ENCODE measurements around the gene DLG2.
"Not testable (repeated sequence)": the region's sequence is repeated elsewhere in the genome, so short reads cannot be mapped to it uniquely, and the experiment has no call there.

The DLG2 gene

DNA sequence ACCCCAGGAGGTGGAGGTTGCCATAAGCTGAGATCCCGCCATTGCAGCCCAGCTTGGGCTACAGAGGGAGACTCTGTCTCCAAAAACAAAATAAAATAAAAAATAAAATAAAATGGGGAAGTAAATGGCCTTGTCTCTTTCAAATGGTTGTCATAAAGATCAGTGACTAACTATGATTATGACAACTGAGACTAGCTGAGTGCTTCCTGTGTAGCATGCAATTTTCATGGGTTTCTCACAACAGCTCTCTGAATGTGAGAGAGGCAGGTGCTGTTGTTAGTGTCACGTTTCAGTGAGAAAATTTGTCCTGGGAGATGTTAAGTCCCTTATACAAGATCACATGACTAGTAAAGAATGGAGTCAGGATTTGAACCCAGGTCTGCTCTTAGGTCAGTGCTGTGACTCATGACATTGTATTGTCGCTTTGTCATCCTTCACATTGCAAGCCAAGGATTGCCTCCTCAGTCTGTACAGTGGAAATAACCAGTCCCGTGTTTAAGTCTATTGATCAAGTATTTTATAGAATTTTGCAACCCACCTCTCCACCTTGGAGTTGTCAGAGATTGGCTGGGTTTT is 2177.7 kb downstream of the DLG2 start:
- DNase-seq (ENCODE audit: low spot score), result no peak

DNA sequence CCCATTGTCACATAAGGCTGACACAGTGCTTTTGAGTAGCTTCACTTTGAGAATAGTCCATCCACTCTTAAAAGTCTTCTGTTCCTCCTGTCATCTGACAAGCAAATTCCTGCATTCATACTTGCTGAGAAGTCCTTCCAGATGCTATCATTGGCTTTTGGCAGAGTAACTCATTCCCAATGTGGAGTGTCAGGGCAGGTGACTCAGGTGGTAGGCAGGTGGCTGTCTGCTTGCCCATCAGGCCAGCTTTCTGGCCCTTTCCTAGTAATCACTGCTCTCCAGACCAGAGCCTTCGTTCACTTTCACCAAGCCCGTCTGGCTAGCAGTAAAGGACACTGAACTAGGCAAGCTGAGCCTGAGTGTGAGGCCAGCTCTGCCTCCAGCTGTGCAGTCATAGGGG is 2178.5 kb downstream of the DLG2 start:
- no peak for DNase-seq (ENCODE audit: low spot score)

DNA sequence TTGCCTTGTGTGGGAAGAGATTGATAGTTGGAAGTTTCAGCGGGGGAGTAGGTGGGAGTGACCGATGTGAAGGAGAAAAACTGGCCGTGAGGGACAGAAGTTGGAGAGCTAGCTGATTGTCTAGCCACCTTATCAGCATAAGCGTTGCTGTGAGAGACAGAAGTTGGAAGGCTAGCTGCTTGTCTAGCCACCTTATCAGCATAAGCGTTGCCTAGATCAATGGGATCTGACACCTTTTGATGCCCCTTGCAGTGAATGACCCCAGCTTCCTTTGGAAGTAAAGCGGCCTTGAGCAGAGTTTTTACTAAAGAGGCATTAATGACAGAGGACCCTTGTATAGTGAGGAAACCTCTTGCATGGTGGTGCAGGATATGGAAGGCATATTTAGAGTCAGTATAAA is 2183.3 kb downstream of the DLG2 start:
- not testable (repeated sequence) for DNase-seq (ENCODE audit: low spot score)

DNA sequence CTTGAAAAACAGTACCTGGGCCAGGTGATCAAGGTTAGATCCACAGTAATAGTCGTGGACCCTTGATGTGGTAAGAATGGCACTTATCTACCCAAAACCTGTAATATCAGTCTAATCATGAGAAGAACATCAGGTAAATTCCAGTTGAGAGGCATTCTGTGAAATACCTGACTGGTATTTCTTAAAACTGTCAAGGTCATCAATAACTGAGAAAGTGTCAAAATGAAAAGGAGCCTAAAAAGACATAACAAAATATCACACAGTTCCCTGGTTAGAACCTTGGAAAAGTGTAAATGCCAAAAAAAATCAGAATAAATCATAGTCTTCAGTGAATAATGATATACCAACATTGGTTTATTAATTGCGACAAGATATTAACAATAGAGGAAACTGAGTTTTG is 2185.5 kb downstream of the DLG2 start:
- DNase-seq (ENCODE audit: low spot score), result no peak

DNA sequence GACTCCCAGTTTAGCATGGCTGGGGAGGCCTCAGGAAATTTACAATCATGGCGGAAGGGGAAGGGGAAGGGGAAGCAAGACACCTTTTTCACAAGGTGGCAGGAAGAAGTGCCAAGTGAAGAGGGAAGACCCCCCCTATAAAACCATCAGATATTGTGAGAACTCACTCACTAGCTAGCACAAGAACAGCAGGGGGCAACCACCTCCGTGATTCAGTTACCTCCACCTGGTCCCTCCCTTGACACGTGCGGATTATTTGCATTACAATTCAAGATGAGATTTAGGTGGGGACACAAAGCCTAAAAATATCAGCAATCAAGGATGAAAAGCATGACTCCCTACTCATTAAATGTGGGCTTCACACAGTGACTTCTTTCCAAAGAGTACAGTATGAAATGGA is 2186.0 kb downstream of the DLG2 start:
- DNase-seq (ENCODE audit: low spot score), result no peak

DNA sequence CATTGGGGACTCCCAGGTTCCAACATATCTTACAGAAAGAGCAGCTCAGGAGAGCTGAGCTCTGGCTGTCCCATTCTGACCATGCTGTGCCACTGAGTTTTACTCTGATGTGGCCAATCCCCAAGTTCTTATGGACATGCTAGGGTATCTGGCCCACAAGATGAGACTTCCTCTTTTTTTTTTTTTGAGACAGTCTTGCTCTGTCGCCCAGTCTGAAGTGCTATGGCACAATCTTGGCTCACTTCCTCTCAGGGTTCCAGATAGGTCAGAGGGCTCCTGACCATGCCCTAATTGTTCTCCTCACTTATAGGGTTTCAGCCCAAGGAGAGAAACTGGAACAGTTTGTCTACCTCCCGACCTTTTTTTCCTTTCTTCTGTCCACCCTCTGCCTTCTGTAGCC is 2188.7 kb downstream of the DLG2 start:
- no peak for DNase-seq (ENCODE audit: low spot score)

DNA sequence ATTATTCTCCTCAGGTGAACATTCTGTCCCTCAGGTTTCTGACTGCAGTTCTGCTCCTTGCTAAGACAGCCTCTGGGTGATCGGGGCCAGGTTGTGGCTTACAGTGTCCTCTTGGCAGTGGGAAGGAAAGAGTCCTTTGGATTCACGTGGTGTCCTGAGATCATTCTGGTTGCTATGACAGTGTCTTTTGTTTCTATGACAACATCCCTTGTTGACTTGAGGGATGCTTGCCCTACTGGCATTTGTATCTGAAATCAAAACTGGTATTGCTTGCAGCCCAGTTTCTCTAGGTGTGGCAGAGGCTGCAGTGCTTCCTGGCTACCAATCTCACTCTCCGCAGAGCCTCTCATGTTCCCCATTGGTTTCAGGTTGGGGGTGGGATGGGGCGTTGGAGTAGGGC is 2189.2 kb downstream of the DLG2 start:
- no peak for DNase-seq (ENCODE audit: low spot score)

DNA sequence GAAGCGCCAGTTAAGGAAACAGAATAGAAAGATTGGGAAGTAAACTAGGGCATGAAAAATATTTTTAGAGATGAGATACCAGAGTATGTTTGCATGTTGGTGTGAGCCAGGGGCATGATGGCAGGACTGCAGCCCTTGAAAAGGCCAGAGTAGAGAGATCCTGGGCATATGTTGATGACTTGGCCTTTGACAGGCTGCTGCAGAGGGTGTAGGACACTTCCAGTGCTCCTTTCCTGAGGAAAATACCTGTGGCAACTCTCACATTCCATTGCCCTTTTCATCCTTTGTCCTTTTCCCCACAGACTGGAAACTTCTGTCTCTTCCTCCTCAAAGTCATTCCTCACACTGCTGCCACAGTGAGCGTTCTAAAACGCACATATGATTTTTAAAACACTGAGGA is 2190.3 kb downstream of the DLG2 start:
- DNase-seq (ENCODE audit: low spot score), result no peak

DNA sequence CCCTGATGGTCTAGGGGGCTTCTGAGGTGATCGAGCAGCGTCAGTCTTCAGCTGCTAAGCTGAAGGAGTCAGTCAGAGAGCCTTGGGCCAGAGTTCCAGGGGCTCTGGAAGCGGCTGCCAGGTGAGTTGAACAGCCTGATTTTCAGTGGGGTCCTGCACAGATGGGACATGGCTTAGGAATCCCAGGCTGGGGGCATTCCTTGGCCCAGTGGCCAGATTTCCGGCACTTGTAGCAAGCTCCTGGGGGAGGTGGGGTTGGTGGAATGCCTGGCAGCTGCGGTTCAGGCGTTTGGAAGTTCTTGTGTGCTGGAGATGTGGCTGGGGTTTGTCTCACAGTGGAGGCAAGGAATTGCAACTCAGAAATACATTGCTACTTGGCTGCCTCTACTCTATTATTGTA is 2192.3 kb downstream of the DLG2 start:
- not testable (repeated sequence) for DNase-seq (ENCODE audit: low spot score)

DNA sequence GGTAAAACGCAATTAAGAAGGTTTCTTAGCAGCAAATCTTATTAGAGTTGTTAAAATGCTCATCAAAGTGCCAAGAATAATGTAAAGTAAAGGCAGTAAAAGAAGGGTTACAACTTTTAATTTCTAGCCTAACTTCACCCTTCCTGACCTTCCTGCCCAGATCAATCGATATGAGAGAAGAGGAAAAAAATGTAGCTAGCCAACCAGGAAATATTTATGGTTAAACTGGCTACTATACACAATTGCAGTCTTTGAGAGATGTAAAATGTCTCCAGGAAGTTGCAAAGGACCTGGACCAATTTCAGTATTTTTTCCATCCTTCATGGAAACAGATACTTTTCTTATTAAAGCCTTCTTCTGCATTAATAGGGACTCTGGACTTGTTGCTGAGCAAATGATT is 2199.2 kb downstream of the DLG2 start:
- DNase-seq (ENCODE audit: low spot score), result no peak

DNA sequence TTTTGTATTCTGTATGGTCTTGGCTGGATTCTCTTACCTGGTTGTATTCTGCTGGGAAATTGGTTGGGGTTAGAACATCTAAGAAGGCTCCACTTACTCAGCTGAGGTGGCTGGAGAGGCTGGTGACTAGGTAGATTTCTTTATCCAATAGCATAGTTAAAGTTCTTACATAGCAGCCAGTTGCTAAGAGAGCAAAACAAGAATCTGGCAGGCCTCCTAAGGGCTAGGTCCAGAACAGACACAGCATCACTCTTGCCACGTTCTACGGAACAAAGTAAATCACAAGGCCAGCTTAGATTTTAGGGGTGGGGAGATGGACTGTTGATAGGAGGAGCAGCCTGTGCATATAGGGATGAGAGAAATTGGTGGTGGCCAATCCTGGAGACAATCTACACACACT is 2199.6 kb downstream of the DLG2 start:
- no peak for DNase-seq (ENCODE audit: low spot score)

DNA sequence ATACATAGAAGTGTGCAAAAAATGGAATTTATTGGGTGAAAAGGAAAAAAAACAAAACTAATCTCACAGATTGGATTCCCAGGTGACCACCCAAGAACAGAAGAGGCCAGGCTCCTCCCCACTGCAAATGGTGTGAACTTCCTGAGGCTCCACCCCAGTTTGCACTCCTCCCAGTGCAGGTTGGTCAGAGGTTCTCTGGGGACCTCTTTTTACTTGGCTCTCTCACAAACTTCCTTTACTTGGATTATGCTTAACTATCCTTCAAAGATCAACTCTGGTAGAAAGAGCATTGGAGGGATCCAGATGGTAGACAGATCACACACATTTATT is 2202.0 kb downstream of the DLG2 start:
- DNase-seq (ENCODE audit: low spot score), result no peak

DNA sequence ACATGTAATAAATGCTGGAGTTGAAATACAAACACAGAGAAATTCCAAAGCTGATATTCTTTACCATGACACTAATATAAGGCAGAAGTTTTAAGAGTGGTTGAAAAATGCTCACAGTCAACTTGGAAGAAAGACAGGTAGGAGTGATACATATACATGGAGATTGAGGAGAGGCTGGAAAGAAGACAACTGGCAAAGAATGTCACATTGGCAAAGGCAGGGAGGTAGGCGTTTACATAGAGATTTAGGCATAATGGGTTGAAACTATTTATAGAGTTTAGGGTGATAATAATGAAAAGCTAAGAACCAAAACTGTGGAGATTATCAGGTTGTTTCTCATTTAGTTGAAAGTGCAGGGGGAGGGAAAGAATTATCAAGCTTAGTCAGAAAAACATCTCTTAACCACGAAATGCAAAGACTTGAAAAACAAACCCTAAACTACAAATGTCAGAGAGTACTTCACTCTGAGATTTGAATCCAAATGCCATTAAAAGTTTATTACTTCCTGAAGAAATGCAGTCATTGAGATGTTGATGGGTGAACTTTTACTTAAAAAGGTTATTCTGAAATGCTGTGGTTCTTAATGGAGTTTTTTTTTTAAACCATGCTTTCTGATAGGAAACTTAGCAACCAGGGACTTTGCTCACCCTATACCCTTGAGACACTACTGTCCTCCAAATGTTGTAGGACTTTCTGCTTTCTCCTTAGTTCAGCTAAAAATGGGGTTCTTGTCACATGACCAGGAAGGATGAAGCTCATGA is 2202.6 kb downstream of the DLG2 start:
- DNase-seq (ENCODE audit: low spot score), result no peak

DNA sequence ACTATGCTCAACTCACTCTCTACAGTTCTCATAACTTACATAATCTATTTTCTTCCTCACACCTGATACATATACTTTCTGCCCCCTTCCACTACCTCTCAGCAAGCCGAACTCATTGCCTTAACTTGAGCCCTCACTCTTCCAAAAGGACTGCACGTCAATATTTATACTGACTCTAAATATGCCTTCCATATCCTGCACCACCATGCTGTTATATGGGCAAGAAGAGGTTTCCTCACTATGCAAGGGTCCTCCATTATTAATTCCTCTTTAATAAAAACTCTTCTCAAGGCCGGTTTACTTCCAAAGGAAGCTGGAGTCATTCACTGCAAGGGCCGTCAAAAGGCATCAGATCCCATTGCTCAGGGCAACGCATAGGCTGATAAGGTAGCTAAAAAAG is 2204.5 kb downstream of the DLG2 start:
- not testable (repeated sequence) for DNase-seq (ENCODE audit: low spot score)

DNA sequence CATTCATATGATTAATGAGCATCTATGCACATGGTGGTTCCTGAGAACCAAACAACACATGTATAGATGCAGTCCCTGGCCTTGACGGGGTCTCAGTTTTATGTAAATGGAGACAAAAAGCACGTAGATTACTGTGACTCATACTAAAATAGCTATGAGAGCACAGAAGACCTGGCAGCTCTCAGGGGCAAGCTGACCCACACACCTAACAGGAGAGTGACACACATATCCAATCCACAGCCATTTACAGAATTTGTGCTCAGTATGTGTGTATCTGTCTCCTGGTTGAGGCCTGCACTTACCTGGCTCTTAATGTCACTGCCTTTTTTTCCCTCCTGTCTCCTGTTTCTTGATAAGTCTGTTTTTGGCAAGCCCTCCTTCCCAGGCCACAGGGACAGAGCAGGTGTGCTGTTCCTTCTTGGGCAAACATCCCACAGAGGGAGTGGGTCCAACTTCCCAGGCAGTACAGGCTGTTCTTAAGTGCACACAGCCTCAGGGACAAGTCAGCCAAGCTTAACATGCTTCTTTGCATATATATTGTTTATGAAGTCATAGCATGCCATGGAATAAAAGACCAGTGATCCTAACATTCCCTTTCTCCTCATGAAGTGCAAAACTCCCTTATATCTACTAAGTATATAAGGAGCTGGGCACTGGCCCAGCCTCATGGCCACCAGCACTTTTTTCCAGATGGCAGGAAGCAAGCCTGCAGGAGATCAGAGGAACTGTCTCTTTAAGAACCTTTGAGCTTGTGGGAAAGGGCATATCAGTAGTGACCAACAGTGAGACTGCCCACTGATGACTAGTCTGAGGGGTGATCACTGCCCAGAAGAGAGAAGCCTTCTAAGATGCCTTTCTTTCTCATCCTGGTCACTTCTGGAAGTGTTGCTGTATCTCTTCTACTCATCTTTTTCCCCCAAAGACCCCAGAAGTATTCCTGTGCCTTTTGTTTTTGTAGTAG is 2216.3 kb downstream of the DLG2 start:
- no peak for DNase-seq (ENCODE audit: low spot score)

DNA sequence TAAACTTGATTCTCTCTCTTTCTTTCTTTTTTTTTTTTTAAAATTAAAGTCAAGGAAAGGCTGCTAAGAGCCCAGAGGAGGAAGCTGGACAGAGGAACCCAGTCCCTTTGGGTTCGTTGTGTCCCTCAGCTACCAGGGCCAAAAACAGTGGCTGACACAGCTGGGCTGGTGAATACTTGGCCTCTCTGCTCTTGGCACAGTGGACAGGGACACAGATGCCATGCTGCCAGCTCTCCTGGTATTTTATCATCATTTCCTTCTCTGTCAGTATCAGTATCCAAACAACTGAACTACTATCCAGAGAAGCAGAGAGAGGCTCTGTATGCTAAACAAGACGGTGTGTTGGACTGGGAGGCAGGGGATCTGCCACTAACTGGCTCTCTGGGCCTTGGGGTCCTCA is 2217.3 kb downstream of the DLG2 start:
- no peak for DNase-seq (ENCODE audit: low spot score)

DNA sequence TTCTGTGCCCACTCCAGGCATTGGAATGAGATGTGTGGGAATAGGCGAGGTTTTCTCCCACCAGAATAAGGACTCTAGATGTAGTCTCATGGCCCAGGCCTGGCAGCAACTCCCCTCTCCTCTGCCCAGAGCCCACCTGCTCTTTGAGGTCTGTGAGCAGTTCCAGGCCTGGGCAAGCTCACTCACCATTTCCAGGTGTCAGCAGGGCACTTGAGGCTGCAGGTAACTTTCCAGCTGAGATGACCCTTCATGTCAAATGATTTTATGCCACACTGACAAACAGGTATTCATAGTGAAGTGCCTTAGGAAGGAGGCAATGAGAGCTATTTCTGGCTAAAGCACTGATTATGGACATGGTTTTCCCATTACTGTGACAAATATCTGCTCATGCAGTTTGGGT is 2217.7 kb downstream of the DLG2 start:
- DNase-seq (ENCODE audit: low spot score), result no peak

DNA sequence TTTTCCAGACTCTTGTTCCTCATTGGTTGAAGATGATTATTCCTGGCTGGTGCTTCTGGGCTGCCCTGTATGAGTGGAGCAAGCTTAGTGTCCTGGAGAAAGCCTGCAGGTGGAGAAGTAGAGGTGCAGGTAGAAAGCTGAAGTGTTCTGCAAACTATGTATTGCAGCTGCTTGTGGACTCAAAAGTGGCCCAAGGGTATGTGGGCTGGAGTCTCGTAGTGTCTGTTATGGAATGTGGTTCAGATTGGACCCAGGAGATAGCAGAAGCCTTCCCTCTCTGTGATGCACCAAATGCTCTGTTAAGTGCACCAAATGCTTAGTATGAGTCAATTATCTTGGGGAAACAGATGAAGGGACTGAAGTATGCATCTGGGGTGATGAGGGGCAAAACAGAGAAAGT is 2218.2 kb downstream of the DLG2 start:
- no peak for DNase-seq (ENCODE audit: low spot score)
